HL-60 (cell line): ENCODE results near the gene SMPD4.
A peak's percentile ranks its signal among the peaks of the same experiment; 100 is the strongest.
"Not testable (repeated sequence)": the region's sequence is repeated elsewhere in the genome, so short reads cannot be mapped to it uniquely, and the experiment has no call there.

Source experiments
- CTCF ChIP-seq: IDR thresholded peaks from one replicate; pipeline ENCODE4 v1.5.1; 2011; ENCODE audit warnings: low read length, control low read depth, inconsistent platforms; ENCODE audit not compliant: insufficient read depth
- GABPA ChIP-seq: IDR thresholded peaks from 2 replicates; pipeline ENCODE4 v1.6.1; 2012; ENCODE audit warnings: low read depth
- POLR2AphosphoS5 ChIP-seq: IDR thresholded peaks from 2 replicates; pipeline ENCODE4 v1.6.1; 2012; ENCODE audit warnings: low read depth
- SPI1 ChIP-seq: IDR thresholded peaks from 2 replicates; pipeline ENCODE4 v1.6.1; 2012; ENCODE audit warnings: low read depth, mild to moderate bottlenecking, borderline replicate concordance
- TF ChIP-seq, protein P1 (sequence below): IDR thresholded peaks from 2 replicates; pipeline ENCODE4 v1.6.1; 2012; ENCODE audit warnings: low read depth; ENCODE audit not compliant: insufficient replicate concordance

- not testable (repeated sequence) for TF ChIP-seq POLR2AphosphoS5, SPI1, GABPA
- peak; percentile 18 for TF ChIP-seq CTCF
- TF ChIP-seq, protein P1, sequence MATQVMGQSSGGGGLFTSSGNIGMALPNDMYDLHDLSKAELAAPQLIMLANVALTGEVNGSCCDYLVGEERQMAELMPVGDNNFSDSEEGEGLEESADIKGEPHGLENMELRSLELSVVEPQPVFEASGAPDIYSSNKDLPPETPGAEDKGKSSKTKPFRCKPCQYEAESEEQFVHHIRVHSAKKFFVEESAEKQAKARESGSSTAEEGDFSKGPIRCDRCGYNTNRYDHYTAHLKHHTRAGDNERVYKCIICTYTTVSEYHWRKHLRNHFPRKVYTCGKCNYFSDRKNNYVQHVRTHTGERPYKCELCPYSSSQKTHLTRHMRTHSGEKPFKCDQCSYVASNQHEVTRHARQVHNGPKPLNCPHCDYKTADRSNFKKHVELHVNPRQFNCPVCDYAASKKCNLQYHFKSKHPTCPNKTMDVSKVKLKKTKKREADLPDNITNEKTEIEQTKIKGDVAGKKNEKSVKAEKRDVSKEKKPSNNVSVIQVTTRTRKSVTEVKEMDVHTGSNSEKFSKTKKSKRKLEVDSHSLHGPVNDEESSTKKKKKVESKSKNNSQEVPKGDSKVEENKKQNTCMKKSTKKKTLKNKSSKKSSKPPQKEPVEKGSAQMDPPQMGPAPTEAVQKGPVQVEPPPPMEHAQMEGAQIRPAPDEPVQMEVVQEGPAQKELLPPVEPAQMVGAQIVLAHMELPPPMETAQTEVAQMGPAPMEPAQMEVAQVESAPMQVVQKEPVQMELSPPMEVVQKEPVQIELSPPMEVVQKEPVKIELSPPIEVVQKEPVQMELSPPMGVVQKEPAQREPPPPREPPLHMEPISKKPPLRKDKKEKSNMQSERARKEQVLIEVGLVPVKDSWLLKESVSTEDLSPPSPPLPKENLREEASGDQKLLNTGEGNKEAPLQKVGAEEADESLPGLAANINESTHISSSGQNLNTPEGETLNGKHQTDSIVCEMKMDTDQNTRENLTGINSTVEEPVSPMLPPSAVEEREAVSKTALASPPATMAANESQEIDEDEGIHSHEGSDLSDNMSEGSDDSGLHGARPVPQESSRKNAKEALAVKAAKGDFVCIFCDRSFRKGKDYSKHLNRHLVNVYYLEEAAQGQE: not testable (repeated sequence)
These were observed 25.3 kb downstream of the SMPD4 start for GRCh38 chr2:130155956-130156623.
